Thoracic aorta (tissue), 2 donors: ENCODE measurements around the gene UROD. TPM values are rescaled to one million over a fixed set of nuclear protein-coding genes. Genes with fewer than 3 reads are reported as not detected.

Experiments
- ATAC-seq: fragments of 150-250 bp; one replicate; pipeline ENCODE4 v1.8.0; 2017; ENCODE audit warnings: low read depth; ENCODE audit not compliant: insufficient number of reproducible peaks, low FRiP score
- DNase-seq: peaks from one replicate; pipeline ENCODE4 v3.0.0-alpha.2; 2020; ENCODE audit warnings: low spot score
- H3K27ac ChIP-seq, 2 donors: fragments of 200-600 bp; sonication (generic); 1 replicate in 1 of 2; 2 replicates in 1 of 2; pipeline ENCODE4 v1.5.1; 2016; ENCODE audit warnings: mild to moderate bottlenecking in 2 of 2, moderate library complexity in 2 of 2
- H3K27me3 ChIP-seq: fragments of 200-600 bp; sonication (generic); replicated peaks from 2 replicates; pipeline ENCODE4 v1.6.0; 2016; ENCODE audit warnings: mild to moderate bottlenecking; ENCODE audit not compliant: insufficient read depth
- H3K36me3 ChIP-seq: fragments of 200-600 bp; sonication (generic); one replicate; pipeline ENCODE4 v1.5.1; 2016
- H3K4me1 ChIP-seq, 2 donors: fragments of 200-600 bp; sonication (generic); 1 replicate in 1 of 2; 2 replicates in 1 of 2; pipeline versions ENCODE4 v1.5.1 to v1.6.0; 2016; ENCODE audit warnings: low read depth in 2 of 2, mild to moderate bottlenecking in 1 of 2; ENCODE audit not compliant: control insufficient read depth in 1 of 2
- H3K4me3 ChIP-seq: fragments of 200-600 bp; sonication (generic); 2 replicates; pipeline ENCODE4 v1.5.1; 2016; ENCODE audit warnings: mild to moderate bottlenecking
- H3K9me3 ChIP-seq: fragments of 200-600 bp; sonication (generic); 2 replicates; pipeline ENCODE4 v1.5.1; 2016
- total RNA-seq, 2 donors: library from RNA; depleted of rRNA; stranded (reverse); fragments of >200 nt; gene quantifications; one replicate each; pipeline versions ENCODE4 v1.1.0 to v1.2.3, GENCODE V29; 2016
- TF ChIP-seq, protein P1 (sequence below): fragments of 200-600 bp; sonication (generic); IDR thresholded peaks from one replicate; pipeline ENCODE4 v1.5.1; 2019; ENCODE audit warnings: antibody characterized with exemption

Gene UROD
- total RNA-seq, 2 donors from 2014 or later, result 32.7 to 67.4 TPM

DNA sequence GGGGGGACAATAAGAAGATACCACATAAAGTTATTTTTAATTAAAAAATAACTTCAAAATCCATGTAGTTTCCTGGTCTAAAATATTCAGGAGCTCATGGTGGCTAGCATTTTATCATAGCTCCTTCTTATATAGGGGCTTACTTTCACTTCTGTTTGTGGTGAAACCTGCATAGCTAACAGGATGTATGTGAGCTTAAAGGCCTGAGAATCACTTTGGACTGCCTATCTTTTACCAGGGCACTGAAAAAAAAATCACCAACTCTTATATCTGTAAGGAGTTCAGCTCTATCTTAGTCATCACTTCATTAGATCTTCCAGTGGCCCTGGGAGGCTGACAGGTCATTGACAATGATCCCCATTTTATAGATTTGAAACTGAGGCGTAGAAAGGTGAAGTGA, 21.3 kb downstream of the UROD start:
- H3K27ac ChIP-seq, result no peak overlapping the region
- ATAC-seq, result no peak
- no peaks in the 10 kb centered on the region for H3K4me1 ChIP-seq
- H3K27me3 ChIP-seq, result no peaks in the 10 kb centered on the region
- H3K36me3 ChIP-seq, result peaks cover 5% of the 10 kb centered on the region
- DNase-seq, result no peak
- TF ChIP-seq, protein P1, sequence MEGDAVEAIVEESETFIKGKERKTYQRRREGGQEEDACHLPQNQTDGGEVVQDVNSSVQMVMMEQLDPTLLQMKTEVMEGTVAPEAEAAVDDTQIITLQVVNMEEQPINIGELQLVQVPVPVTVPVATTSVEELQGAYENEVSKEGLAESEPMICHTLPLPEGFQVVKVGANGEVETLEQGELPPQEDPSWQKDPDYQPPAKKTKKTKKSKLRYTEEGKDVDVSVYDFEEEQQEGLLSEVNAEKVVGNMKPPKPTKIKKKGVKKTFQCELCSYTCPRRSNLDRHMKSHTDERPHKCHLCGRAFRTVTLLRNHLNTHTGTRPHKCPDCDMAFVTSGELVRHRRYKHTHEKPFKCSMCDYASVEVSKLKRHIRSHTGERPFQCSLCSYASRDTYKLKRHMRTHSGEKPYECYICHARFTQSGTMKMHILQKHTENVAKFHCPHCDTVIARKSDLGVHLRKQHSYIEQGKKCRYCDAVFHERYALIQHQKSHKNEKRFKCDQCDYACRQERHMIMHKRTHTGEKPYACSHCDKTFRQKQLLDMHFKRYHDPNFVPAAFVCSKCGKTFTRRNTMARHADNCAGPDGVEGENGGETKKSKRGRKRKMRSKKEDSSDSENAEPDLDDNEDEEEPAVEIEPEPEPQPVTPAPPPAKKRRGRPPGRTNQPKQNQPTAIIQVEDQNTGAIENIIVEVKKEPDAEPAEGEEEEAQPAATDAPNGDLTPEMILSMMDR, result no peak
- no peaks in the 10 kb centered on the region for H3K9me3 ChIP-seq
- no peak overlapping the region for H3K4me3 ChIP-seq

DNA sequence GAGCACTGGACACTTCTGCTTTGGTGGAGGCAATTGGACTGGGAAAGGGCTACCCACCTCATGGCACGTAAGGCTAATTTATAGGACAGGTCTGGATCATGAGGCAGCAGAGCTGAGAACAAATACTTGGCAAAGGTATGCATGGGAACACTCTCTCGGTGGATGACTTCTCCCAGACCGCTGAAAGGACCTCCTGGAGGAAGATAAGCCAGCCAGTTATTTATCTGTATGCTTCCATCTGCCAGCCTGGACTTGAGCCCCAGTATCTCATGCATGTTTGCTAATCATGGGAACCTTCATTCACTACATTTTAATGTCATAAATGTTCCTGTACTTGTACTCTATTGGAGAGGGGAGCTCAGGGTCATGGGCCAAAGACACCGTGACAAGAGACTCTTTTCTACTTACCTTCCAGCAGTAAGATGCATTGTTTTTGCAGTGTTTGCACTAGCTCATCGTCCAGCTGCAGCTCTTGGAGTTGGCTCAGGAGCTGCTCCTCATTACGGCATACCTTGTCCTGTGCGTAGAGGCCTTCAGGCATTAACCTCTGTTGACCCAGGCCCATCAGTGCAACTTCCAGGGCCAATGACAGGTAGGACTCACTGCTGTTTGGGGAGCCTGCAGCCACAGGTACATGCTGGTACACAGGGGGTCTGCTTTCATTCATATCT, 23.7 kb downstream of the UROD start:
- DNase-seq, result no peak
- Histone ChIP-seq H3K9me3 (no peaks in the 10 kb centered on the region), H3K4me3 (no peak overlapping the region), H3K27me3 (no peaks in the 10 kb centered on the region), H3K27ac (no peak overlapping the region), H3K36me3 (peaks cover 5% of the 10 kb centered on the region), H3K4me1 (no peaks in the 10 kb centered on the region)
- ATAC-seq, result no peak
- TF ChIP-seq, protein P1, result no peak

DNA sequence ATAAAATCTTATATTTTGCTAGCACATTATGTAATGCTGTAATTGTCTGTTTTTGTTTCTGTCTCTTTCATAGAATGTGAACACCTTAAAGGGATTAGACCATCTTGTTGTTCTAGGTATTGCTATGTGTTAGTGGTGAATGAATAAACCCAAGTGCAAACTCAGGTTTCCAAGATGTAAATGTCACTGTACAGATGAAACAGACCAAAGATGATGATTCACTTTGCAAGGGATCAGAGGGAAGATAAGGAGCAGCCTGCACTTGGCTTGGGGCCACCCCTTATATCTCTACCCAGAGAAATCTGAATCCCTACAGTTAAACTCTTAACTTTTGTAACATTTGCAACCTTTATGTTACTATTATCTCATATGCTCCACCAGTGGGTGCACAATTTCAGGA, 25.4 kb downstream of the UROD start:
- ATAC-seq (no peak), DNase-seq (no peak)
- no peak overlapping the region for H3K4me3 ChIP-seq
- peaks cover 5% of the 10 kb centered on the region for H3K36me3 ChIP-seq
- no peaks in the 10 kb centered on the region for H3K27me3 ChIP-seq
- no peaks in the 10 kb centered on the region for H3K4me1 ChIP-seq
- TF ChIP-seq, protein P1, result no peak
- no peak overlapping the region for H3K27ac ChIP-seq
- H3K9me3 ChIP-seq, result no peaks in the 10 kb centered on the region

DNA sequence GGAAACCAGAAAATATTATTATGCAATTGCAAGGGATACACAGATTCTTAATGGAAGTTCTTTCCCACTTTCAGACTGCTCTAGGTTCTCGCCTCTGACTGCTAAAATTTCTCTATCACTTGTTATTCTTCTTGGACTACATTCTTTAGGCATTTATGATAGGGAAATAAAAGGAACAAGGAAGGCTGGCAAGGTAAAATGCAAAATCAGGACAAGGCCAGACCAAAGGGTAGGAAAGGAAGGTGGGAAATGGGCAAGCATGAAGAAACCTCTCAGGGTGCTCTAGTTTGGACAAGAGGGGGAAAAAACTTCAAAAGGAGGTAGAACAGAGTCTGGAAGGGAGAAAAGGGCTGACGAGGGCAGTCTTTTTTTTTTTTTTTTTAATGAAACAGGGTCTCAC, 26.2 kb downstream of the UROD start:
- no peak for ATAC-seq
- H3K36me3 ChIP-seq, result peaks cover 5% of the 10 kb centered on the region
- H3K9me3 ChIP-seq, result no peaks in the 10 kb centered on the region

DNA sequence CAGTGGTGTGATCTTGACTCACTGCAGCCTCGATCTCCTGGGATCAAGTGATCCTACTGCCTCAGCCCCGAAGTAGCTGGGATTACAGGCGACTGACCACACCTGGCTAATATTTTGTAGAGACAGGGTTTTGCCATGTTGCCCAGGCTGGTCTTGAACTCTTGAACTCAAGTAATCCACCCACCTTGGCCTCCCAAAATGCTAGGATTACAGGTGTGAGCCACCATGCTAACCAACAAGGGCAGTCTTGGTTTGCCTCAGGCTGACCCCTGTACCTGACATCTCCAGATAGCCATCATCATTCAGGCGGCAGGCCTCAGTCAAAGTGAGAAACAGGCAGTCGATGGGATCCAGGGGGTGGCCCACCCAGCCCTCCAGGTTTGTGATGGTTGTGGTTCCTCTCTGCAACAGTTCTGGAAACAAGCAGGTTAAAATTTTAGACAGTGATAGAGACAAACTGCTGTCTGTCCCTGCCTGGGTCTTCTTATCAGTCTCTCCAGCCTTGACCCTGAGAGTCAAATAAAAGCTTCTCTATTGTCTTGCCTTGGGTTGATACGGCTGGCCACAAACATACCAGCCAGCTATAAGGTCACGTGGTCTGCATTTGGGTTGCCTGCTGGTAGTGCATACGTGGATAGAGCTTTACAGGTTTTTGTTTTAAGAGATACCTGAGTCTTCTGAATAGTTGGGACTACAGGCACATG, 26.8 kb downstream of the UROD start:
- no peaks in the 10 kb centered on the region for H3K4me1 ChIP-seq
- ATAC-seq (no peak), DNase-seq (no peak)
- no peak overlapping the region for H3K4me3 ChIP-seq
- H3K36me3 ChIP-seq, result peaks cover 5% of the 10 kb centered on the region
- TF ChIP-seq, protein P1, result no peak
- H3K27ac ChIP-seq, result no peak overlapping the region
- no peaks in the 10 kb centered on the region for H3K9me3 ChIP-seq
- no peaks in the 10 kb centered on the region for H3K27me3 ChIP-seq

More for the DNA sequence above, 26.2 kb downstream of the UROD start:
- no peak overlapping the region for H3K4me3 ChIP-seq
- H3K4me1 ChIP-seq, result no peaks in the 10 kb centered on the region
- TF ChIP-seq, protein P1, result no peak
- DNase-seq, result no peak
- H3K27ac ChIP-seq, result no peak overlapping the region
- no peaks in the 10 kb centered on the region for H3K27me3 ChIP-seq
